Prostate gland (tissue), 2 donors: Measurements from ENCODE around the gene PRR19.

Source experiments
- POLR2A ChIP-seq: fragments of 450-650 bp; IDR thresholded peaks from one replicate; pipeline ENCODE4 v1.6.1; 2016; ENCODE audit warnings: antibody characterized with exemption, mild to moderate bottlenecking
- POLR2AphosphoS5 ChIP-seq: sonication (generic); formaldehyde crosslinking; IDR thresholded peaks from one replicate; pipeline ENCODE4 v1.6.1; 2017; ENCODE audit warnings: antibody characterized with exemption
- TF ChIP-seq, protein P1 (sequence below), 4 experiments: fragments of 200-600 bp in 2 of 4; fragments of 450-650 bp in 2 of 4; sonication (generic) in 2 of 4; IDR thresholded peaks; 1 replicate in 3 of 4; 2 replicates in 1 of 4; pipeline ENCODE4 v1.5.1; 2016 to 2019; ENCODE audit warnings: antibody characterized with exemption in 4 of 4, mild to moderate bottlenecking in 2 of 4, moderate library complexity in 2 of 4

DNA sequence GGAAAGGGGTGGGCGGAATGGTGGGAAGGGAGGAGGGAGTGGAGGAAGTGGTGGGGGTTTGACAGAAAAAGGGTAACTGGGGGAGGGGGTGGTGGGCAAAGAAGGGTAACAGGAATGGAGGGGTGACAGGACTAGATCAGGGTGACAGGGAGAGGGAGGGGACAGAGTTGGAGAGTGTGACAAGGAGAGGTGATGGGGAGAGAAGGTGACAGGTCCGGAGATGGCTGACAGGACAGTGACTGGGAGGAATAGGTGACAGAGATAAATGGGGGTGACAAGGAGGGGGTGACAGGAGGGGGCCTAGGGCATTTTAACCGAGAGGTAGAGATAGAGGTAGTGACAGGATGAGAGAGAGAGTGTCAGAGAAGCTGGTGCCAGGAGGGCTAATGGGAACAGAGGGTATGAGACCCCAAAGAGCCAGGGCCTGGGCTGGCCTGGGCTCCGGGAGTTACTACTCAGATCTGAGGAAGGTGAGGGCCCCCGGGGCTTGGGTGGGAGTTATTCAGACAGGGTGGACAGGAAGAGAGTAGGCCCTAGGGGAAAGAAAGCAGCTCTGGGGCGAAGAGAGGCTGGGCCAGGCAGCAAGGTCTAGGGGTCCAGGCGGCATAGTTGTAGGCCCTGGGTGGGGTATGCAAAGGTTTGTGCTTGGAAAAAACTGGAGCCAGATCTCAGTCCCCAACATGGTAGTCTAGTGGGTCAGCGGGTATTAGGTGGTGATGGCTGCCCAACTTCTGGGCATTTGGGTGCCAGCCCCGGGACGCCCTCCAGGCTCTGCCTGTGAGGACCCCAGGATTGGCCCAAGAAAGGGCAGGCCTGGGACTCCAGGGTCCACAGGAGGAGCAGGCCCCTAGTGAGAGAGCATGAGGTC lies 32.2 kb upstream of the PRR19 start:
- TF ChIP-seq, protein P1, sequence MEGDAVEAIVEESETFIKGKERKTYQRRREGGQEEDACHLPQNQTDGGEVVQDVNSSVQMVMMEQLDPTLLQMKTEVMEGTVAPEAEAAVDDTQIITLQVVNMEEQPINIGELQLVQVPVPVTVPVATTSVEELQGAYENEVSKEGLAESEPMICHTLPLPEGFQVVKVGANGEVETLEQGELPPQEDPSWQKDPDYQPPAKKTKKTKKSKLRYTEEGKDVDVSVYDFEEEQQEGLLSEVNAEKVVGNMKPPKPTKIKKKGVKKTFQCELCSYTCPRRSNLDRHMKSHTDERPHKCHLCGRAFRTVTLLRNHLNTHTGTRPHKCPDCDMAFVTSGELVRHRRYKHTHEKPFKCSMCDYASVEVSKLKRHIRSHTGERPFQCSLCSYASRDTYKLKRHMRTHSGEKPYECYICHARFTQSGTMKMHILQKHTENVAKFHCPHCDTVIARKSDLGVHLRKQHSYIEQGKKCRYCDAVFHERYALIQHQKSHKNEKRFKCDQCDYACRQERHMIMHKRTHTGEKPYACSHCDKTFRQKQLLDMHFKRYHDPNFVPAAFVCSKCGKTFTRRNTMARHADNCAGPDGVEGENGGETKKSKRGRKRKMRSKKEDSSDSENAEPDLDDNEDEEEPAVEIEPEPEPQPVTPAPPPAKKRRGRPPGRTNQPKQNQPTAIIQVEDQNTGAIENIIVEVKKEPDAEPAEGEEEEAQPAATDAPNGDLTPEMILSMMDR (IDR thresholded peaks at IDR 0.05) = no peak
- TF ChIP-seq POLR2AphosphoS5 (no peak), POLR2A (no peak)
